Ovary (tissue), 3 donors: ENCODE measurements around the gene MCAM.

Experiments
- CTCF ChIP-seq, 3 donors: fragments of 450-650 bp in 2 of 3; fragments of 200-600 bp in 1 of 3; IDR thresholded peaks; one replicate each; pipeline versions ENCODE4 v1.5.1 to v1.8.0; 2016 to 2022; ENCODE audit warnings: antibody characterized with exemption in 3 of 3, mild to moderate bottlenecking in 1 of 3
- POLR2A ChIP-seq: fragments of 450-650 bp; IDR thresholded peaks from one replicate; pipeline ENCODE4 v1.6.1; 2017; ENCODE audit warnings: antibody characterized with exemption, mild to moderate bottlenecking, moderate library complexity
- donor health status: DM: no; HTN: no; CAD: no.

- TF ChIP-seq CTCF (IDR thresholded peaks at IDR 0.05) (no peak), POLR2A (no peak)
Measured at GRCh38 chr11:119359365-119360214, 42.7 kb upstream of the MCAM start.
